SJCRH30 (cell line): ENCODE measurements around the gene TRMT44. TPM values are rescaled to one million over a fixed set of nuclear protein-coding genes. Genes with fewer than 3 reads are reported as not detected.

Experiments used
- DNase-seq, 2 experiments: peaks; one replicate each; pipeline ENCODE4 v3.0.0-alpha.2; 2015 to 2020
- H3K27ac ChIP-seq: fragments of 250-450 bp; sonication (Bioruptor Pico); 2 replicates; pipeline ENCODE4 v1.5.1; 2020; ENCODE audit warnings: mild to moderate bottlenecking, moderate library complexity
- H3K27me3 ChIP-seq: fragments of 250-450 bp; sonication (Bioruptor Pico); 2 replicates; pipeline ENCODE4 v1.5.1; 2020; ENCODE audit warnings: mild to moderate bottlenecking, moderate library complexity
- H3K36me3 ChIP-seq: fragments of 250-450 bp; sonication (Bioruptor Pico); 2 replicates; pipeline ENCODE4 v1.5.1; 2020; ENCODE audit warnings: mild to moderate bottlenecking, moderate library complexity
- H3K4me1 ChIP-seq: fragments of 250-450 bp; sonication (Bioruptor Pico); 2 replicates; pipeline ENCODE4 v1.5.1; 2020; ENCODE audit warnings: mild to moderate bottlenecking, moderate library complexity
- H3K4me3 ChIP-seq: fragments of 250-450 bp; sonication (Bioruptor Pico); 2 replicates; pipeline ENCODE4 v1.5.1; 2020; ENCODE audit warnings: mild to moderate bottlenecking, moderate library complexity
- H3K9me3 ChIP-seq: fragments of 250-450 bp; sonication (Bioruptor Pico); replicated peaks from 2 replicates; pipeline ENCODE4 v1.5.1; 2020; ENCODE audit warnings: mild to moderate bottlenecking, moderate library complexity
- total RNA-seq: library from RNA; depleted of rRNA; stranded (reverse); fragments of >200 nt; shearing (Covaris generic); gene quantifications from 2 replicates; pipeline ENCODE4 v1.2.3, GENCODE V29; 2014; rRNA removed

Gene TRMT44, protein sequence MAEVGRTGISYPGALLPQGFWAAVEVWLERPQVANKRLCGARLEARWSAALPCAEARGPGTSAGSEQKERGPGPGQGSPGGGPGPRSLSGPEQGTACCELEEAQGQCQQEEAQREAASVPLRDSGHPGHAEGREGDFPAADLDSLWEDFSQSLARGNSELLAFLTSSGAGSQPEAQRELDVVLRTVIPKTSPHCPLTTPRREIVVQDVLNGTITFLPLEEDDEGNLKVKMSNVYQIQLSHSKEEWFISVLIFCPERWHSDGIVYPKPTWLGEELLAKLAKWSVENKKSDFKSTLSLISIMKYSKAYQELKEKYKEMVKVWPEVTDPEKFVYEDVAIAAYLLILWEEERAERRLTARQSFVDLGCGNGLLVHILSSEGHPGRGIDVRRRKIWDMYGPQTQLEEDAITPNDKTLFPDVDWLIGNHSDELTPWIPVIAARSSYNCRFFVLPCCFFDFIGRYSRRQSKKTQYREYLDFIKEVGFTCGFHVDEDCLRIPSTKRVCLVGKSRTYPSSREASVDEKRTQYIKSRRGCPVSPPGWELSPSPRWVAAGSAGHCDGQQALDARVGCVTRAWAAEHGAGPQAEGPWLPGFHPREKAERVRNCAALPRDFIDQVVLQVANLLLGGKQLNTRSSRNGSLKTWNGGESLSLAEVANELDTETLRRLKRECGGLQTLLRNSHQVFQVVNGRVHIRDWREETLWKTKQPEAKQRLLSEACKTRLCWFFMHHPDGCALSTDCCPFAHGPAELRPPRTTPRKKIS
- 13.5 and 14.3 TPM in 2 replicates for total RNA-seq

DNA sequence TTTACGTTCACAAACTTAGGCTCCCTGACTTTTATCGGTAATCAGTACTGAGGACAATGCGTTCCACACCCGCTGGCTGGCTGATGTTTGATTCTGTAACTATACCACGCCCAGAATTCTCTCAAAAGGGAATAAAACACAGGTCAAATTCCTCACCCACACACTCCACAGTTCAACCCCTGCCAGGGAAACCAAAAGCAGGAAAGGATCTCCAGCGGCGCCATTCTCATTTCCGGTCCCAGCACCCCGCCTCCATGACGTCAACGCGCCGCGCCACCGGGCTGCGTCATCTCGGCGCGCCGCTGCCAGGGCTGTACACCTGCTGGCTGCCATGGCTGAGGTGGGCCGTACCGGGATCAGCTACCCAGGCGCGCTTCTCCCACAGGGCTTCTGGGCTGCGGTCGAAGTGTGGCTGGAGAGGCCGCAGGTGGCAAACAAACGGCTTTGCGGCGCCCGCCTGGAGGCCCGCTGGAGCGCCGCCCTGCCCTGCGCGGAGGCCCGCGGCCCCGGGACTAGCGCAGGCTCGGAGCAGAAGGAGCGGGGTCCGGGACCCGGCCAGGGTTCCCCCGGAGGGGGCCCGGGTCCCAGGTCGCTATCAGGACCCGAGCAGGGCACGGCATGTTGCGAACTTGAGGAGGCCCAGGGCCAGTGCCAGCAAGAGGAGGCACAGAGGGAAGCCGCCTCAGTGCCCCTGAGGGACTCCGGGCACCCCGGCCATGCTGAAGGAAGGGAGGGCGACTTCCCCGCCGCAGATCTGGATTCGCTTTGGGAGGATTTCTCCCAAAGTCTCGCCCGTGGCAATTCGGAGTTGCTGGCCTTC lies at the start of gene TRMT44, which contains the start of gene ACOX3:
TRMT44 (plus strand) TSS at position 286 of the 820 bp plus-strand sequence; CDS start at position 332, 46 bp downstream.
ACOX3 (minus strand) TSS at position 232 of the 820 bp plus-strand sequence. CDS start 24,202 bp downstream, outside the sequence.
- peaks cover 5% of the 10 kb centered on the region; the same call in 1 of the 2 replicates for H3K4me1 ChIP-seq

DNA sequence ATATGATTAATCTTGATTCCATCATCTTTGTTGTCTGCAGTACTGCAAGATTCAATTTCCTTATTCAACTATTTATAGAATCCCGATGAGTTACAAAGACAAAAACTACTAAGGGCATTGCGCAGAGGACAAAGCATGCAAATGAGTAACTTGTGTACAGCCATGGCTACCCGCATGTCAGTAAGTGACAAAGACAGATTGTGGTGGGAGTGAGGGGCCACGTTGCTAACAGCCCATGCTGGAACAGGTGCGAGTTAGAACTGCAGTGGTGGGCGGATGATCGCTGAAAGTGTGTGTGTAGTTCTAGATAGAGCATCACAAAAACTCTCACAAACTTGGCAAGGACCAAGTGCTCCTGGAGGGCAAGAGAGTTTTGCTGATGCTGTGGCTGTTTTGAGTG lies 49.5 kb upstream of the TRMT44 start:
- Histone ChIP-seq H3K27me3 (no peaks in the 10 kb centered on the region), H3K4me3 (no peak overlapping the region), H3K36me3 (peaks cover 7% of the 10 kb centered on the region; the same call in 1 of the 2 replicates), H3K27ac (peak overlapping the region; percentile 100), H3K4me1 (peaks cover 49% of the 10 kb centered on the region), H3K9me3 (no peaks in the 10 kb centered on the region)
- DNase-seq: peak; percentile 83 to 89

More for the DNA sequence above, at the start of gene TRMT44, which contains the start of gene ACOX3:
- Histone ChIP-seq H3K36me3 (no peaks in the 10 kb centered on the region), H3K27ac (peak within 1 kb of the TSS; percentile 67), H3K4me3 (peak within 1 kb of the TSS; percentile 86), H3K27me3 (no peaks in the 10 kb centered on the region), H3K9me3 (no peaks in the 10 kb centered on the region)
- DNase-seq: peak; percentile 89 to 95

DNA sequence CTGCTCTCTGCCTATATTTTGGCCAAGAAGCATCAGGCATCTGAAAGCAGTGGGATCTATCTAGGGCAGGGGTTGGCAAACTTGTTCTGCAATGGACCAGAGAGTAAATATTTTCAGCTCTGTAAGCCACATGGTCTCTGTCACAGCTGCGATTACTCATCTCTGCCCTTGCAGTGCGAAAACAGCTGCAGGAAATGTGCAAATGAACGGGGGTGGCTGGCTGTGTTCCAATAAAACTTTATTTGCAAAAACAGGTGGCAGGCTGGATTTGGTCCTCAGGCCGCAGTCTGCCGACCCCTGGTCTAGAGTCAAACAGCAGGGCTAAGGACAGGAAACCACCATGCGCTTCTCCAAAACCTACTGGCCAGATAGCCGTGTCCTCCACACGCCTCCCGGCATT lies 48.6 kb upstream of the TRMT44 start:
- peak; percentile 99 for DNase-seq
- peaks cover 4% of the 10 kb centered on the region; the same call in 1 of the 2 replicates for H3K36me3 ChIP-seq
- no peaks in the 10 kb centered on the region for H3K27me3 ChIP-seq
- H3K9me3 ChIP-seq: no peaks in the 10 kb centered on the region
- H3K27ac ChIP-seq: peak overlapping the region; percentile 100
- H3K4me1 ChIP-seq: peaks cover 51% of the 10 kb centered on the region
- no peak overlapping the region for H3K4me3 ChIP-seq

DNA sequence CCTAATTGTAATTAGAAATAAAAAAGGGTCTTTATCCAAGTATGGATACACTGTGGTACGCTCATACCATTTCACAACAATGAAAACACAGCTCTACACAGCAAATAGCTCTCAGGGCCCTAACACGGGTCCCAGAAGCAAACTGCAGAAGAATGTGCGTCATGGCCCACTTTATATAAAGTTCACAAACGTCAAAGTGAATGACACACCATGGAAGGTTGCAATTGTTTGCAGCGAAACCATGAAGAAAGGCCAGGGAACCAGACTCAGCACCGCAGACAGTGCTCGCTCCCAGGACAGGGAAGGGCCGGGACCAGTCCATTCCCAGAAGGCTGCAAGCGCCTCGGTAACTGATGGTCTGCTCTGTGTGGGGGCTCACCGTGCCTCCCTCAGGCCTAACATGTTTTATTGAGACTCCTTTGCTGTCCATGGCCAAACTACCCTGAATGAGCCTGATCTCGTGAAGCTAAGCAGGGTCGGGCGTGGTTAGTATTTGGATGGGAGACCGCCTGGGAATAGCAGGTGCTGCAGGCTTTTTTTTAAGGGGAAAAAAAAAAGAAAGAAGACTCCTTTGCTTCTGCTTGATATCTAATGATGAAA lies 47.9 kb upstream of the TRMT44 start:
- peak; percentile 61 to 81 for DNase-seq
- Histone ChIP-seq H3K9me3 (no peaks in the 10 kb centered on the region), H3K27ac (peak overlapping the region; percentile 100), H3K4me1 (peaks cover 51% of the 10 kb centered on the region), H3K36me3 (peaks cover 4% of the 10 kb centered on the region; the same call in 1 of the 2 replicates), H3K4me3 (no peak overlapping the region), H3K27me3 (no peaks in the 10 kb centered on the region)

DNA sequence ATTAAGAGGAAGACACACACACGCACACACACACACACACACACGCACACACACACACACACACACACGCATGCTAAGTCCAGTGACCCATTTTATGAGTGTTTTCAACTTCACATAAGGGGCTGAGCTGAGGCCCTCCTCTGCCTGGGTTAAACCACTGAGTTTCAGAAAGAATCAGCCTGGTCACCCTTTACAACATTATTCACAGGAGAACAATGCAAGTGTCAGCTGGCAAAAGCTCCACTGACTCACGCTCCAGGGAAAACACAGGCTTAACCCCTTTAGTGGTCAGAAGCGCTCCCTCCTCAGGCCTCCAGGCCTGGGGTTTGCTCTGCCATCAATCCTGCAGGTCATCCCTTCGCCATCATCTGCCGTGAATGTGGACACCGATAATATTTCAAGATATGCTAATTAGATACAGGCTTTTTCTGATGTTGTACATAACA lies 47.0 kb upstream of the TRMT44 start:
- DNase-seq: peak; percentile 93 to 96
- Histone ChIP-seq H3K27me3 (no peaks in the 10 kb centered on the region), H3K36me3 (peaks cover 12% of the 10 kb centered on the region), H3K27ac (peak overlapping the region; percentile 100), H3K9me3 (no peaks in the 10 kb centered on the region), H3K4me1 (peaks cover 51% of the 10 kb centered on the region), H3K4me3 (peak overlapping the region; percentile 6)

DNA sequence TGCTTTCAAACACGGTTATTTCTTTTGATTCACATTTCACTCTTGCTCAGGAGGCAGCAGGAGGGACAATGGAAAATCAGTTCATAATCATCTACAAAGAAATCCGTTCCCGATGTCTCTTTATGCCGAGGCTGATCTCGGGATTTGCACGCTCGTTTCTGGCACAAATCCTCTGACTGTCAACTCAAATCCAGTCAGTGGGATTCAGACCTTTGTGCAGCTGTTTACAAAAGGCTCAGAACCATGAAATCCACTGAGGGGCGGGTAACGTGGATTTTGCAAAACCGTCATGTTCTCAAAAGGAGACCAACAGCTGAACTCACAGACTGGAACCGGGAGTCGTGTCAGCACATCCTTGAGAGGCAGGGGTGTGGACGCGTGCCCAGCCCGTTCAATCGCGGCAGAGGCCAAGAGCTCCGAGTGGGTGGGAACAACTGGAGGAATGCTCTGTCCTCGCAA lies 46.5 kb upstream of the TRMT44 start:
- peak overlapping the region; percentile 53 for H3K4me3 ChIP-seq
- H3K27me3 ChIP-seq: no peaks in the 10 kb centered on the region
- H3K27ac ChIP-seq: peak overlapping the region; percentile 100
- H3K9me3 ChIP-seq: no peaks in the 10 kb centered on the region
- peaks cover 51% of the 10 kb centered on the region for H3K4me1 ChIP-seq
- H3K36me3 ChIP-seq: peaks cover 14% of the 10 kb centered on the region
- DNase-seq: peak; percentile 99 to 100

DNA sequence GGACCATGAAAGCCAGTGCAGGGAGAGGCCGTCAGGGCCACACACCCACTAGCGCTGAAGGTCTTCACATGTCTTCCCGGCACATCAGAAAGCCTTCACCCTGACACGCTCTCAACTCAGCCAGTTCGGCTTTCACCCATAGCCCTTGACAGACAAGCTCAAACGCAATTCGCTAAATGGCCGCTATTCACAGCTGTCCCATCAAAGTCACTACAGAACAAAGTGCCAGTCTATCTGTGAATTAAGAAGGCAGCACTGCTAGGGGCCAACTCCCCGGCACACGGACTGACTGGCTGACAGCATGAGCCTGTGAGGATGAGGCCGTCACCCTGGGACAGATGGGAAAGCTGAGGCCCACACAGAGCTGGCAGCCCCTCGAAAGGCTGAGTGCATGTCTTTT lies 45.8 kb upstream of the TRMT44 start:
- H3K4me3 ChIP-seq: peak overlapping the region; percentile 53
- H3K4me1 ChIP-seq: peaks cover 51% of the 10 kb centered on the region
- no peaks in the 10 kb centered on the region for H3K27me3 ChIP-seq
- no peaks in the 10 kb centered on the region for H3K9me3 ChIP-seq
- H3K27ac ChIP-seq: peak overlapping the region; percentile 100
- H3K36me3 ChIP-seq: peaks cover 21% of the 10 kb centered on the region
- DNase-seq: no peak

DNA sequence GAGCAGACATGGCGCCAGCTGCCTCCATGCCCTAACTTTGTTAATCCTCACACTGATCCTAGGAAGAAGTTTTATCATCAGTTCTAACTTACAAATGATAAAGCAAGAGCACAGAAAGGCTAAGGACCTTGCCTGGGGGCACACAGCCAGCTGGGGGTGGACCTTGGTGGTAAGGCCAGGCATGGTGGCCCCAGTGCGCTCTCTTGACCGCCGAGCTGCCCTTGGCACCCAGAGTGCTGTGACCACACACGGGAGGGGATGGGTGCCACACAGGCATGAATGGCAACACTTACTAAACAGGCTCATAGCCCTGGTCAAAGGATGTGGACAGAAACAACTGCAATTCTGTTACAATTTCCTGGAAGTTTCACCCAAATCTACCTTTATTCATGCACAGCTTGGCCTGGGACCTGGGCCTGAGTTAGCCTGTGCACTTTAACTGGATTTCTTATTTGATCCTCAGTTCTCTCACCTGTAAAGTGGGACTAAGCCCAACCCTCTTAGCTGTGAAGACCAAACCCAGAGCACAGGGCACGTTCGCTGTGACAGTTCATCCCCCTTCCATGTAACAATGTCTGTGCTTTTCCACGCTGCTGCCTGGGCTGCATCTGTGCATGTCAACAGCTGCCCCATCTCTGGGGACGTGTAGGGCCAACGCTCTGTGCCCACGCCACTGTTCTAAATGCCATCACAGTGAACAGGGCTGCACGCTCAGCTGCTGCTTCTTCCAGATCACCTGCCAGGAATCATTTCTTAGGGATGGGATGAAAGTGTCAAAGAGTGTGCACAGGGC lies 44.9 kb upstream of the TRMT44 start:
- Histone ChIP-seq H3K4me1 (peaks cover 46% of the 10 kb centered on the region), H3K9me3 (no peaks in the 10 kb centered on the region), H3K27me3 (no peaks in the 10 kb centered on the region), H3K27ac (peak overlapping the region; percentile 100), H3K36me3 (peaks cover 25% of the 10 kb centered on the region), H3K4me3 (peak overlapping the region; percentile 11)
- peak in 1 of 2 experiments; percentile 40 for DNase-seq

DNA sequence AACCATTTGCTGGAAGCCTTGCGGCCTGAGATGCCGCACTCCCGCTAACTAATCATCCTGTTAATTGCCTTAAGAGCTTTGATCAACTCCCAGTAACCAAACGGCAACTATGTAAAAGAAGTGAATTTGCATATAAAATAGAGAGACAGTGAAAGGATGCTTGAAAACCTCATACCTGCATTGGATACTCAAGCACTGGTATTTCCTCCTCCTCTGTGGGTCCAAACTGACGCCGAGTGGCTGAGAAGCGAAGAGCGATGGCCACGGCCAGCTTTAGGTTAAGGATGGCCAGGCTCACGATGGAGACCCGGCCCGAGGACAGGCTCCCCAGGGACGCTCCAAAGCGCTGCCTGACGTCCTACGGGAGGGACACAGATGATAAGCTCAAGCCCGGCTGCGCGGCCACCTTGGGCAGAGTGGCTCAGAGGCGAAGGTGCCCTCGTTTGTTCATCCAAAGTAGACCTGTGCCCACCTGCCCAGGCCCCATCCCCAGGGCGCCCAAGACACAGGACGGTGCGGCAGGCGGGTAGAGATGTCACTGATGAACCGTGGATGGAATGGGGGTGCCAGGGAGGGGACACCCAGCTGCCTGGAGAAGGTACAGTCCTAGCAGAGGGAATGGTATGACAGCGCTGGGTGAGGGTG lies 43.7 kb upstream of the TRMT44 start:
- peaks cover 25% of the 10 kb centered on the region for H3K36me3 ChIP-seq
- no peak overlapping the region for H3K4me3 ChIP-seq
- no peaks in the 10 kb centered on the region for H3K27me3 ChIP-seq
- no peak for DNase-seq
- no peaks in the 10 kb centered on the region for H3K9me3 ChIP-seq
- peaks cover 34% of the 10 kb centered on the region for H3K4me1 ChIP-seq
- H3K27ac ChIP-seq: no peak overlapping the region

DNA sequence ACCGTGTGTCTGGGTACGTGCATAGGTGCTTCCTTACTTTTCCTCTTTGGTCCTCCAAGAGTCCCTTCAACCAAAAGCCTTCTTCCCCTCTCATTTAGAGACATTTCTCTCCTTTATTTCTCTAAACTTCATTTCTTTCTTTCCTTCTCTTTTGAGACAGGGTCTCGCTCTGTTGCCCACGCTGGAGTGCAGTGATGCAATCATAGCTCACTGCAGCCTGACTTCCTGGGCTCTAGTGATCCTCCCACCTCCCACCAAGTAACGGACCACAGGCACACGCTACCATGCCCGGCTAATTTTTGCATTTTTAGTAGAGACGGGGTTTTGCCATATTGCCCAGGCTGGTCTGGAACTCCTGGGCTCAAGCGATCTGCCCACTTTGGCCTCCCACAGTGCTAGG lies 42.2 kb upstream of the TRMT44 start:
- Histone ChIP-seq H3K9me3 (no peaks in the 10 kb centered on the region), H3K4me3 (no peak overlapping the region), H3K4me1 (peaks cover 28% of the 10 kb centered on the region), H3K27ac (no peak overlapping the region), H3K36me3 (peaks cover 27% of the 10 kb centered on the region), H3K27me3 (no peaks in the 10 kb centered on the region)
- DNase-seq: no peak

DNA sequence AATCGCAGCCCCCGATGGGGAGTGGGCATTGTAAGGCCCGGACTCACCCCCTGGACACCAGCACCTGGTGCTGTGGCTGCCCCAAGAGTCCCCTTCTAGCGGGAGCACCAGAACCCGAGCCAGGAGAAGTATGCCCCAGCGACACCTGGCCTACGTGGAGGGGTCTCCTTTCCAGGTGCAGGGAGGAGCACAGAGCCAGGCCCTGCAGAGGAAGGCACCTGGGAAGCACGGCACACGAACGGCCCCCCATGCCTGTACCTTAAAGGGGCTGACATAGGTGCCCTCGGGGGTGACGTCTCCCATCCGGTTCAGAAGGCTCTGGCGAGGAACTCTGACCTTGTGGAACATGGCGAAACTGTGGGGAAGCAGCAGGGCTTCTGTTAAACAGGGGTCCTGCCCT lies 41.3 kb upstream of the TRMT44 start:
- H3K36me3 ChIP-seq: peaks cover 27% of the 10 kb centered on the region
- no peak overlapping the region for H3K4me3 ChIP-seq
- DNase-seq: no peak
- no peaks in the 10 kb centered on the region for H3K9me3 ChIP-seq
- no peak overlapping the region for H3K27ac ChIP-seq
- H3K27me3 ChIP-seq: no peaks in the 10 kb centered on the region
- peaks cover 22% of the 10 kb centered on the region for H3K4me1 ChIP-seq

DNA sequence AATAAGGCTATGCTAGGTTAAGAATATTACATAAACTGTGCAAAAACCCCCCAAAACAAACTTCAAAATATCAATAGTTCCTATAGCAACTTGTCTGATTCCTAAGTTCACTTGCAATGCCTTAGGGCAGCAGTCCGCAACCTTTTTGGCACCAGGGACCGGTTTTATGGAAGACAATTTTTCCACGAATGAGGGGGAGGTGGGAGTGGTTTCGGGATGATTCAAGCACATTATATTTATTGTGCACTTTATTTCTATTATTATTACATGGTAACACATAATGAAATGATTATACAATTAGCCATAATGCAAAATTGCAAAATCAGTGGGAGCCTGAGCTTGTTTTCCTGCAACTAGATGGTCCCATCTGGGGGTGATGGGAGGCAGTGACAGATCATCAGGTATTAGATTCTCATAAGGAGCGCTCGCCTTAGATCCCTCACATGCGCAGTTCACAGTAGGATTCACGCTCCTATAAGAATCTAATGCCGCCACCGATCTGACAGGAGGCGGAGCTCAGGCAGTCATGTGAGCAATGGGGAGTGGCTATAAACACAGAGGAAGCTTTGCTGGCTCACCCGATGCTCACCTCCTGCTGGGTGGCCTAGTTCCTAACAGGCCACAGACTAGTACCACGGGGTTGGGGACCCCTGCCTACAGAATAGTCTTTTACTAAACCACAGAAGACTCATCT lies 39.8 kb upstream of the TRMT44 start:
- no peak for DNase-seq
- no peak overlapping the region for H3K4me3 ChIP-seq
- no peaks in the 10 kb centered on the region for H3K9me3 ChIP-seq
- H3K36me3 ChIP-seq: peaks cover 36% of the 10 kb centered on the region
- no peak overlapping the region for H3K27ac ChIP-seq
- peaks cover 11% of the 10 kb centered on the region for H3K4me1 ChIP-seq
- H3K27me3 ChIP-seq: no peaks in the 10 kb centered on the region
